Activated T-helper 2 cell treated with anti-CD3 and anti-CD28 coated beads, Interferon-gamma antibody, Interleukin-2, Interleukin-4, amounts not matched to agents 10 μg/mL and 5 μg/mL and 100 μg/mL, durations not matched to agents 14 hours and 24 hours and 36 hours (primary cell): ENCODE measurements around the gene FGF19. TPM values are rescaled to one million over a fixed set of nuclear protein-coding genes. Genes with fewer than 3 reads are reported as not detected.

Experiments used
- DNase-seq: peaks from one replicate; pipeline ENCODE4 v3.0.0; 2021; ENCODE audit warnings: low spot score
- H3K27ac Mint-ChIP-seq: one replicate; pipeline ENCODE4 v1.8.0; 2021; ENCODE audit warnings: mixed read lengths
- H3K27me3 Mint-ChIP-seq: one replicate; pipeline ENCODE4 v1.8.0; 2021; ENCODE audit warnings: low read depth, mixed read lengths
- H3K36me3 Mint-ChIP-seq: one replicate; pipeline ENCODE4 v1.8.0; 2021; ENCODE audit warnings: low read depth, mixed read lengths
- H3K4me1 Mint-ChIP-seq: one replicate; pipeline ENCODE4 v1.8.0; 2021; ENCODE audit warnings: low read depth, mixed read lengths
- H3K4me3 Mint-ChIP-seq: one replicate; pipeline ENCODE4 v1.8.0; 2021; ENCODE audit warnings: low read depth, mild to moderate bottlenecking, moderate library complexity, mixed read lengths
- H3K9me3 Mint-ChIP-seq: one replicate; pipeline ENCODE4 v1.8.0; 2021; ENCODE audit warnings: mixed read lengths
- intact Hi-C: fragments of 100-400 bp; cut with micrococcal nuclease; formaldehyde crosslinking; loops from one replicate; pipeline ENCODE4 v1.15.1; 2023
- total RNA-seq: library from RNA; stranded (reverse); gene quantifications from 2 replicates; pipeline ENCODE4 v1.2.3, GENCODE V29; 2022

The FGF19 gene
- total RNA-seq, 1 donor from 2014 or later = not detected

DNA sequence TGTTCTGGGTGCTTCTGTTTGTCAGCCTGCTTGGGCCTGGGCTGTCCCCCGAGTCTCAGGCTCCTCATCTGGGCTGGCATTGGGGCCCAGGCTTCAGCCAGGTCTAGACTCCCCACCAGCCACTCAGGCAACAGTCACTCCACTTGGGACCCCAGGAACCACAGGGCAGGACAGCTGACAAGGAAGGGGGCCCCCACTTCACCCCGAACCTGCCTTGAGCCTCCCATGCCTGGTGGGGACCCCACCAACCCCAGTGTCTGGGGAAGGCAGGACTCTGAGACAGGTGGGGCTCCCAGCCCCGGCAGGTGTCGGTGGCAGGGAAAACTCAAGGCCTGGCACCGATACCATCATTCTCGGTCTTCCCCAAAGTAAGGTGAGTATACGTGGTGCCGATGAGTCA is 17.0 kb downstream of the FGF19 start:
- DNase-seq = no peak
- Mint-ChIP-seq H3K27me3 (peaks cover 3% of the 10 kb centered on the region), H3K36me3 (no peaks in the 10 kb centered on the region), H3K4me1 (peaks cover 14% of the 10 kb centered on the region), H3K27ac (no peak overlapping the region), H3K9me3 (no peaks in the 10 kb centered on the region), H3K4me3 (no peak overlapping the region)
- intact Hi-C loops = loop anchor here (1.0 to 5.0 kb wide), 3 partner anchors 115 to 510 kb away; no protein-coding TSS in a partner anchor

GRCh38 chr11:69686452-69686851 is 17.4 kb downstream of the FGF19 start:
- Mint-ChIP-seq H3K4me3 (no peak overlapping the region), H3K36me3 (no peaks in the 10 kb centered on the region), H3K4me1 (peaks cover 14% of the 10 kb centered on the region), H3K27ac (no peak overlapping the region), H3K9me3 (no peaks in the 10 kb centered on the region), H3K27me3 (peaks cover 1% of the 10 kb centered on the region)
- intact Hi-C loops = loop anchor here (1.0 to 5.0 kb wide), 3 partner anchors 116 to 511 kb away; no protein-coding TSS in a partner anchor
- DNase-seq = no peak

DNA sequence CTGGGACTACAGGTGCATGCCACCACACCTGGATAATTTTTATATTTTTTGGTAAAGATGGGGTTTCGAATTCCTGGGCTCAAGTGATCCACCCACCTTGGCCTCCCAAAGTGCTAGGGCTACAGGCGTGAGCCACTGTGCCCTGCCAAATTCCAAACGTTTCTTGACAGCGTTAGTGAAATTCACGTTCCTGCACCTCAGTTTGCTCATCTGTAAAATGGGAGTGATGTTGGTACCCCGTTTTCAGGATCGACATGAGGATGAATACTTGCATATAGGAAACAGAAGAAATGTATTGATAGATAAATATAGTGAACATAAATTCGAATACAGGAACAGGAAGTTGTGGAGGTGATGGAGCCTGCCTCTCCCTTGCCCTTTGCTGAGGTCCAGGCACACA is 18.5 kb downstream of the FGF19 start:
- H3K4me1 Mint-ChIP-seq = peaks cover 14% of the 10 kb centered on the region
- no peaks in the 10 kb centered on the region for H3K9me3 Mint-ChIP-seq
- no peak for DNase-seq
- peaks cover 4% of the 10 kb centered on the region for H3K27me3 Mint-ChIP-seq
- no peaks in the 10 kb centered on the region for H3K36me3 Mint-ChIP-seq
- no peak overlapping the region for H3K27ac Mint-ChIP-seq
- intact Hi-C loops = loop anchor here (5.0 kb wide), 2 partner anchors 117 to 512 kb away; no protein-coding TSS in a partner anchor
- no peak overlapping the region for H3K4me3 Mint-ChIP-seq

DNA sequence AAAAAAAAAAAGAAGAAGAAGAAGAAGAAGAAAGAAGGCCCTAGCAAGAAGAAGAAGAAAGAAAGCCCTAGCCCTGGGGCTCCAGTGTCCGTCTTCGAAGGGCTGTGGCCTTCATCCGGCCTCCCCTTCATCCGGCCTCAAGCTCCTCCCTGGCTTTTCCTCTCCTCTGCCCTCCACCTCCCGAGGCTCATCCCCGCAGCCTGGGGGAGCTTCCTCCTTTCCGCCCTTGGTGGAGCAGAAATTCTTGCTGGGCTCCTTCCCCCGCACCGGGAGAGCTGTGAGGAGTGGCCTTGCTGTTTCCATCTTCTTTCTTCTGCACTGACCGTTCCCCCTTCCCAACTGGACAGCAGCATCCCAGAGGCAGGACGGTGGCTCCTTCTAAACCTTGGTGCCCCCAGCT is 19.2 kb downstream of the FGF19 start:
- Mint-ChIP-seq H3K36me3 (no peaks in the 10 kb centered on the region), H3K4me1 (peaks cover 11% of the 10 kb centered on the region), H3K9me3 (no peaks in the 10 kb centered on the region), H3K27me3 (peaks cover 4% of the 10 kb centered on the region), H3K4me3 (no peak overlapping the region), H3K27ac (no peak overlapping the region)
- intact Hi-C loops = loop anchor here (5.0 kb wide), 2 partner anchors 118 to 513 kb away; no protein-coding TSS in a partner anchor
- no peak for DNase-seq

DNA sequence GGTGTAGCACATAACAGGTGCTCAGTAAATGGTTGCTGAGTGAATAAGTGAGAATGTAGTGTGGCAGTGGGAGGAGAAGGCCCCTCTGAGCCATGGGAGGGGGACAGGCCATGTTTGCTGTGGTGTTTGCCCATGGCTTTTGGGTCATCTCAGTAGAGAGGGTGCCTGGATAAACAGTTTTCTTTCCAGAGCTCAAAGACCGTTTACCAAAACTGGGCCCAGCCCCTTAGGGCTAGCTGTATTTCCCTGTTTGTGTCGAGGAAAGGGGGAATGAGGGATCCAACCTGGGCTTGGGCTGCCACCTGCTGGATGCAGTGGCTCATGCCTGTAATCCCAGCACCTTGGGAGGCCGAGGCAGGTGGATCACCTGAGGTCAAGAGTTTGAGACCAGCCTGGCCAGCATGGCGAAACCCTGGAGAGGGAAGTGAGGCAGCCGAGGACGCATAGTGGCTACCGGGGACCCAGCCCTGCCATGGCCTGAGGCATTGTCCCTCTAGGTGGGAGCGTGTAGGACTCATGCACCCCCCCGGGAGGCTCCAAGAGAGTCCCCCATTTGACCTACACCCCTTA is 20.0 kb downstream of the FGF19 start:
- intact Hi-C loops = no loop called here
- no peak overlapping the region for H3K27ac Mint-ChIP-seq

DNA sequence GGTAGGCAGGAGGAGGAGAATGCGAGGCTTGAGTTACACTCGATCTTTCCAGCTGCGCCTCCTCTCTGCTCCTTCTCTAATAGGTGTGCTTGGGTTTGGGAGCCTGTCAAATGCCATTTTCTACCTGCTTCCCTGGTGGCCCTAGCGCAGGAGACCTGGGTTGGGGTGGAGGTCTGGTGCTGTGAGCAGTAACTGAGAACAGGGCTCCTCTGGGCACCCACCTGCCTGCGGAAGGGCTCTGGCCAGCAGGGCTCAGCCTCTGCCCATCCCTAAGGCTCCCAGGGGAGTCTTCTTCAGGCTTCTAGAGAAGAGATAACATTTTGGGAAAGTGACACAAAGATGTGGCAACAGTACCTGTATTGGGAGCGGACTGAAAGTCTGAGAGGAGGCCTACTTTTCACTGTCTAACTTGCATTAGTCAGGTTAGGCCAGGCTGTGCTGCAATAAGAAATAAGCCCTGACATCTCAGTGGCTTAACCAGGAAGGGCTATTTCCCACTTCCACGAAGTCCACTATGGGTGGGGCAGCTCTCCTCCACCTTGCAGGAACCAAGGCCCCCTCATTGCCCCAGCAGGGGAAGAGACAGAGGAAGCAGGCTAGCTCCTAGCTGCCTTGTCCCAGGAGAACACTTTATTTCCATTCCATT is 21.0 kb downstream of the FGF19 start:
- no peak for DNase-seq
- no peaks in the 10 kb centered on the region for H3K36me3 Mint-ChIP-seq
- H3K27me3 Mint-ChIP-seq = peaks cover 12% of the 10 kb centered on the region
- intact Hi-C loops = no loop called here
- no peak overlapping the region for H3K27ac Mint-ChIP-seq
- H3K4me3 Mint-ChIP-seq = no peak overlapping the region
- H3K9me3 Mint-ChIP-seq = no peaks in the 10 kb centered on the region
- H3K4me1 Mint-ChIP-seq = peaks cover 3% of the 10 kb centered on the region

More for the DNA sequence above, 20.0 kb downstream of the FGF19 start:
- Mint-ChIP-seq H3K27me3 (peaks cover 6% of the 10 kb centered on the region), H3K9me3 (no peaks in the 10 kb centered on the region), H3K4me1 (peaks cover 9% of the 10 kb centered on the region), H3K4me3 (no peak overlapping the region), H3K36me3 (no peaks in the 10 kb centered on the region)
- no peak for DNase-seq

GRCh38 chr11:69682221-69682620 is 21.6 kb downstream of the FGF19 start:
- DNase-seq = no peak
- no peaks in the 10 kb centered on the region for H3K36me3 Mint-ChIP-seq
- intact Hi-C loops = no loop called here
- peaks cover 12% of the 10 kb centered on the region for H3K27me3 Mint-ChIP-seq
- H3K4me1 Mint-ChIP-seq = peaks cover 3% of the 10 kb centered on the region
- no peak overlapping the region for H3K4me3 Mint-ChIP-seq
- H3K9me3 Mint-ChIP-seq = no peaks in the 10 kb centered on the region
- H3K27ac Mint-ChIP-seq = no peak overlapping the region

- H3K9me3 Mint-ChIP-seq = no peaks in the 10 kb centered on the region
- intact Hi-C loops = no loop called here
- H3K27ac Mint-ChIP-seq = no peak overlapping the region
- H3K36me3 Mint-ChIP-seq = no peaks in the 10 kb centered on the region
- DNase-seq = no peak
- peaks cover 10% of the 10 kb centered on the region for H3K27me3 Mint-ChIP-seq
- H3K4me3 Mint-ChIP-seq = no peak overlapping the region
- peaks cover 3% of the 10 kb centered on the region for H3K4me1 Mint-ChIP-seq
Measured at GRCh38 chr11:69680688-69681087, 23.1 kb downstream of the FGF19 start.

DNA sequence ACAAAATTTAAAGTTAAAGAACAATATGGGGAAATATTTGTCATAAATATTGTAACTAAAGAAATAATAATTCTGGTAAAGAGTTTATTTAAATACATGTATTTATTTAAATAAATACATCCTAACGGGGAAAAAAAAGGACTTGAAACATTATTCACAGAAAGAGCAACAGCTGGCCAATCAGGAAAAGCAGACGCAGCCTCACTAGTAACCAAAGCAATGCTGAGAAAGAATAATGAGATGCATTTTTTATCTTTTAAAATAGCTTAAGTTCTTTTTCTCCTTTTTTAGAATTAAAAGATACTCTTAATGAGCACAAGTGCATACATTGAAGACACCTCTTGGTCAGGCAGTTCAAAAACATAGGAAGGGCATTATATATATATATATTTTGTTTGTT is 26.1 kb downstream of the FGF19 start:
- Mint-ChIP-seq H3K27me3 (peaks cover 10% of the 10 kb centered on the region), H3K36me3 (peaks cover 4% of the 10 kb centered on the region), H3K4me1 (peaks cover 14% of the 10 kb centered on the region), H3K27ac (no peak overlapping the region), H3K9me3 (no peaks in the 10 kb centered on the region), H3K4me3 (no peak overlapping the region)
- intact Hi-C loops = no loop called here
- no peak for DNase-seq

DNA sequence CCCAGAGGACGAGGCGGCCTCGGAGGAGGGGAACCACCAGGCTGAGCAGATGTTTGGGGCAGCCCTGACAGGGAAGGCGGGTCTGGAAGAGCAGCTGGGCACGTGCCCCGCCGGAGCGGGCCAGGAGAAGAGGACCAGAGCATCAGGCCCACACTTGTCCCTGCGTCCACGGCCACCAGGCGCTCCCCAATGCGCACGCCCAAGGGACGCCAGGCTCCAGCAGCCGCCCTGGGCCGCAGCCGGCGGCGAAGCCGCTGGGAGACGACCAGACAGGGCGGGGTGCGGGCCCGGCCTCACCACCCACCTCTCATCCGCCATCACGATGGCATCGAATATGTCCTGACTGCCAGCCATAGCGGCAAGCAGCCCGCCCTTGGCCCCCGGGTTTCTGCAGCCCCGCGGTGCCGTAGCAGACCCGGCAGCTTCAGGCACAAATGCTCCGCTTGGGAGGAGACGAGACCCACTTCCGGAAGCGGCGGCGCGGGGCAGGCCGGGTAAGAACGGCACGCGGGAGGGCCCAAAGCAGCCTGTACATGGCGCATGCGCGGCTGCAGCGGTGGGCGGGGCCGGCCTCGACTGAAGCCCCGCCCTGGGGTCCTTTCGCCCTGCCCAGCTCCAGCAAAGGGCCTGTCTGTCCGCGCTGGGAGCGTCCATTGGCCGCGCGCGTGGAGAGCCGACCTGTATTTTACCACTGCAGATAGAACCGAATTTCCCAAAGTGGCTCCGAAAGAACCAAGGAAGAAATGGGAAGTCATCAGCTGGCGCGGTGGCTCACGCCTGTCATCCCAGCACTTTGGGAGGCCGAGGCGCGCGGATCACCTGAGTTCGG is 28.7 kb downstream of the FGF19 start, which contains the start of gene LTO1:
TSS of gene LTO1 (minus strand) at position 468 of the 829 bp plus-strand sequence. CDS start at position 354, 114 bp downstream.
- H3K27ac Mint-ChIP-seq = peak within 1 kb of the TSS; percentile 88
- DNase-seq = peak; percentile 89
- H3K36me3 Mint-ChIP-seq = peaks cover 30% of the 10 kb centered on the region
- H3K27me3 Mint-ChIP-seq = peaks cover 8% of the 10 kb centered on the region
- intact Hi-C loops = loop anchor here (2.0 kb wide), 2 partner anchors 32 to 528 kb away; partner anchors contain the start of gene FADD
- peaks cover 19% of the 10 kb centered on the region for H3K4me1 Mint-ChIP-seq
- no peaks in the 10 kb centered on the region for H3K9me3 Mint-ChIP-seq
- peak within 1 kb of the TSS; percentile 96 for H3K4me3 Mint-ChIP-seq

DNA sequence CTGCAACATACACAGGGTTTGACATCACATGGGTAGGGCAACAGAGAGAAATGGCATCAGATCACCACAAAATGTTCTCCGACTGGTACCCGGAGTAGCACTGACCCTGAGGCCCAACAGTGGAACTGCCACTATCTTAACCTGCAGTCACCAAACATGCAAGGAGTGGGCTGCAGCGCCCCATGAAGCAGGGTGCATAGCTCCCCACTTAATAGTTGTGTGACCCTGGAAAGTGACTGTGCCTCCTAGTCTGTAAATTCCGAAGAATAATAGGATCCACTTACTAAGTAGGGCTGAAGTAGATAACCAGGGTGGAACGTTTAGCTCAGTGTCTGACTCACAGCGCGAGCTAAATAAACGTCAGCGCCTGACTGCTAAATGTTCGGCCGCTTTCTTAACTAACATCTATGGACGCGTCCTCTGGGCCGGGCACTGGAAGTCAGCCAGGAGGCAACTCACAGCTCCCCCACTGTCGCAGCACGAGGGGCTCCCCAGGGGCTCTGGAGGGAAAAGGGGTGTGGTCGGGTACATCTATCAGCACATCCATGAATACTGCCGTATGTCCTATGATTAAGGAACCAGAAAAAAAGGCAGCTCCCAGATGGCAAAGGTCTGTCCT is 29.4 kb downstream of the FGF19 start:
- intact Hi-C loops = loop anchor here (2.0 kb wide), 2 partner anchors 32 to 528 kb away; partner anchors contain the start of gene FADD
- Mint-ChIP-seq H3K4me3 (peak overlapping the region; percentile 96), H3K27ac (peak overlapping the region; percentile 83), H3K4me1 (peaks cover 21% of the 10 kb centered on the region), H3K36me3 (peaks cover 34% of the 10 kb centered on the region), H3K9me3 (no peaks in the 10 kb centered on the region), H3K27me3 (peaks cover 8% of the 10 kb centered on the region)
- DNase-seq = no peak

DNA sequence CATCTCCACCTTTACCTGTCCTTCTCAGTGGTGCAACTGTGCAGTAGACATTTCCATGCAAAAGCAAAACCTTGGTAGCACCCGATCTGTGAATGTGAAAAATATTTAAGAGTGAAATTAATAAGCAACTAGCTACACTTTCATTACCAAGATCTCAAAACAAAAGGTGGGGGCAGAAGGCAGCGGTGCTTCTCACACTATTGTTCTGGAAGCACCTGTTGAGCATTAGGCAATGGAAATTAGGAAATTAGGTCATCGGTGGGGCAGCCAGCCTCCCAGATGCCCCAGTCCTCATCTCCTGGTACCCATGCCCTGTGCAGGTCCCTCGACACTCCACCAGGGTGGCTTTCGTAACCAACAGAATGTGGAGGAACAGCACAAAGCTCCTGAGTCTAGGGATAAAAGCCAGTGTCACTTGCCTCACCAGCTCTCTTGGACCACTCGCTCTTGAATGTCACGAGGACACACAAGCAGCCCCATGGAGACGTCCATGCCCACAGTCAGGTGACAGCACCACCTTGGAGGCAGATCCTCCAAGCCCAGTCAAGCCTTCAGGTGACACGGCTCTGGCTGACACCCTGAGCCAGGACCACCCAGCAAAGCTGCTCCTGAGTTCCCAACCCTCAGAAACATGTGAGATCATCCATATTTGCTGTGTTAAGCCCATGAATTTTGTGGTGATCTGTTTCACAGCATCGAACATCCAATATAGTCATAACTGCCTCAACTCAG is 31.9 kb downstream of the FGF19 start:
- intact Hi-C loops = no loop called here
- no peak overlapping the region for H3K4me3 Mint-ChIP-seq
- no peaks in the 10 kb centered on the region for H3K27me3 Mint-ChIP-seq
- peaks cover 21% of the 10 kb centered on the region for H3K4me1 Mint-ChIP-seq
- H3K36me3 Mint-ChIP-seq = peaks cover 48% of the 10 kb centered on the region
- no peak for DNase-seq
- H3K9me3 Mint-ChIP-seq = no peaks in the 10 kb centered on the region
- no peak overlapping the region for H3K27ac Mint-ChIP-seq
